Measurements from ENCODE around the gene GATAD1. TPM values are rescaled to one million over a fixed set of nuclear protein-coding genes. Genes with fewer than 3 reads are reported as not detected.
A peak's percentile ranks its signal among the peaks of the same experiment; 100 is the strongest.

GATAD1 gene
- total RNA-seq, 1 experiment from 2014 or later = 26.0 TPM

DNA sequence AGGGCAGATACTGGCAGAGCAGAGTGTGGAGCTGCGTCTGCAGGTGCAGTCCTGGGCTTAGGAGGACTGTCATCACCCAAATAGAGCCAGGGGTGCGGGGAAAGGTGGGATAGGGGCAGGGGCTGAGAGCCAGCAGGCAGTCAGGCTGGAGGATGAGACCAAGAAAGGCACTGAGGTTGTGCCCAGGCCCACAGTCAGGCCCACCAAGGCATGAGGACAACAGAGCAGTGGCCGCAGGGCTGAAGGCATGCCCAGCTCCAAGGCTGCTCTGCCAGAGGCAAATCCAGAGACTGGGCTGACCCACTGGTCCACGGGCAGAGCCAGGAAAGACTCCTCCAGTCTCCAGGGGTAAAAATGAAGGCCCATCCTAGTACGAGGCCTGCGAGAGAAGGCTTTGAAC, 24.4 kb upstream of the GATAD1 start:
- Mint-ChIP-seq H3K36me3 (ENCODE audit: insufficient read depth, unreplicated experiment) (no peaks in the 10 kb centered on the region), H3K9me3 (ENCODE audit: low read depth, unreplicated experiment) (no peaks in the 10 kb centered on the region), H3K4me3 (ENCODE audit: low read depth, unreplicated experiment) (no peak overlapping the region), H3K27ac (ENCODE audit: unreplicated experiment) (no peak overlapping the region), H3K4me1 (ENCODE audit: low read depth, unreplicated experiment) (peaks cover 9% of the 10 kb centered on the region), H3K27me3 (ENCODE audit: unreplicated experiment) (no peaks in the 10 kb centered on the region)
- TF ChIP-seq CTCF (IDR thresholded peaks at IDR 0.05; ENCODE audit: unreplicated experiment) = no peak
- DNase-seq = no peak
- BruUV-seq (replicated peaks) = no TSS peak
- CTCF ChIA-PET = no interaction called here
- intact Hi-C loops (cut with micrococcal nuclease; ENCODE audit: unreplicated experiment) = no loop called here

DNA sequence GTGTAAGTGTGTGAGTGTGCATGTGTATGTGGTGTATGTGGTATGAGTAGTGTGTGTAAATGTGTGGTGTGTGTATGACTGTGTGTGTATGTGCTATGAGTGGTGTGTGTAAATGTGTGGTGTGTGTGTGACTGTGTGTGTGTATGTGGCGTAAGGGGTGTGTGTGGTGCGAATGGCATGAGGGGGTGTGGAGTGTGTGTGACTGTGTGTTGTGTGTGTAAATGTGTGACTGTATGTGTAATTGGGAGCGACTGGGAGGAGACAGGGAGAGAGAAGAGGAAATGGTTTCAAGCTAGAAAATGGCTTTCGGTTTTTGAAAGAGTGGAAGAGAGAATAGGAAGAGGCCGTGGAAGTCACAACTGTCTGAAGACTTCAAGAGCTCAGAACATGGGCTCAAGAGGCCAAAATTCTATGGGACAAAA, 23.6 kb upstream of the GATAD1 start:
- CTCF ChIA-PET = interaction anchor here (3.7 kb wide), 1 partner anchor 24 kb away, joined by 33 read pairs; the partner anchor contains the start of gene GATAD1
- H3K9me3 Mint-ChIP-seq (ENCODE audit: low read depth, unreplicated experiment) = no peaks in the 10 kb centered on the region
- H3K36me3 Mint-ChIP-seq (ENCODE audit: insufficient read depth, unreplicated experiment) = no peaks in the 10 kb centered on the region
- peak overlapping the region; percentile 11 for H3K4me3 Mint-ChIP-seq (ENCODE audit: low read depth, unreplicated experiment)
- H3K27ac Mint-ChIP-seq (ENCODE audit: unreplicated experiment) = no peak overlapping the region
- H3K27me3 Mint-ChIP-seq (ENCODE audit: unreplicated experiment) = no peaks in the 10 kb centered on the region
- DNase-seq = no peak
- TF ChIP-seq CTCF (IDR thresholded peaks at IDR 0.05; ENCODE audit: unreplicated experiment) = no peak
- peaks cover 9% of the 10 kb centered on the region for H3K4me1 Mint-ChIP-seq (ENCODE audit: low read depth, unreplicated experiment)
- no TSS peak for BruUV-seq (replicated peaks)
- intact Hi-C loops (cut with micrococcal nuclease; ENCODE audit: unreplicated experiment) = loop anchor here (2.0 kb wide), 1 partner anchor 23 kb away; the partner anchor contains the start of gene GATAD1

GRCh38 chr7:92425311-92425947, 21.9 kb upstream of the GATAD1 start:
- Mint-ChIP-seq H3K27ac (ENCODE audit: unreplicated experiment) (peak overlapping the region; percentile 26), H3K4me1 (ENCODE audit: low read depth, unreplicated experiment) (peaks cover 9% of the 10 kb centered on the region), H3K4me3 (ENCODE audit: low read depth, unreplicated experiment) (peak overlapping the region; percentile 67), H3K36me3 (ENCODE audit: insufficient read depth, unreplicated experiment) (no peaks in the 10 kb centered on the region), H3K9me3 (ENCODE audit: low read depth, unreplicated experiment) (no peaks in the 10 kb centered on the region), H3K27me3 (ENCODE audit: unreplicated experiment) (no peaks in the 10 kb centered on the region)
- CTCF ChIA-PET = interaction anchor here (0.7 to 3.7 kb wide), 3 partner anchors 9 to 556 kb away, joined by 3 to 33 read pairs (median 4); partner anchors contain the start of gene GATAD1
- BruUV-seq (replicated peaks) = no TSS peak
- TF ChIP-seq CTCF (IDR thresholded peaks at IDR 0.05; ENCODE audit: unreplicated experiment) = no peak
- peak; percentile 43 for DNase-seq
- intact Hi-C loops (cut with micrococcal nuclease; ENCODE audit: unreplicated experiment) = loop anchor here (2.0 kb wide), 1 partner anchor 21 kb away; the partner anchor contains the start of gene GATAD1

GRCh38 chr7:92427193-92427592, 20.1 kb upstream of the GATAD1 start:
- CTCF ChIA-PET = interaction anchor here (0.6 to 3.7 kb wide), 2 partner anchors 21 to 167 kb away, joined by 6 to 33 read pairs; partner anchors contain the start of gene GATAD1
- no TSS peak for BruUV-seq (replicated peaks)
- no peaks in the 10 kb centered on the region for H3K9me3 Mint-ChIP-seq (ENCODE audit: low read depth, unreplicated experiment)
- DNase-seq = no peak
- intact Hi-C loops (cut with micrococcal nuclease; ENCODE audit: unreplicated experiment) = no loop called here
- no peaks in the 10 kb centered on the region for H3K36me3 Mint-ChIP-seq (ENCODE audit: insufficient read depth, unreplicated experiment)
- no peak overlapping the region for H3K27ac Mint-ChIP-seq (ENCODE audit: unreplicated experiment)
- no peak overlapping the region for H3K4me3 Mint-ChIP-seq (ENCODE audit: low read depth, unreplicated experiment)
- no peaks in the 10 kb centered on the region for H3K27me3 Mint-ChIP-seq (ENCODE audit: unreplicated experiment)
- peaks cover 9% of the 10 kb centered on the region for H3K4me1 Mint-ChIP-seq (ENCODE audit: low read depth, unreplicated experiment)
- no peak for TF ChIP-seq CTCF (IDR thresholded peaks at IDR 0.05; ENCODE audit: unreplicated experiment)

Measured in Calu3 (cell line).